CD4-positive, CD25-positive, alpha-beta regulatory T cell (primary cell): ENCODE measurements around the gene PLXNB2. TPM values are rescaled to one million over a fixed set of nuclear protein-coding genes. Genes with fewer than 3 reads are reported as not detected.

Source experiments
- ATAC-seq, 2 donors: fragments of 150-1000 bp; cut with Tn5 transposase; one replicate each; pipeline ENCODE4 v1.10.0; 2021; ENCODE audit warnings: low read depth in 2 of 2, moderate number of reproducible peaks in 2 of 2, moderate library complexity in 1 of 2
- DNase-seq, 3 donors: peaks; one replicate each; pipeline versions ENCODE4 v3.0.0 to v3.0.0-alpha.2; 2012 to 2022; ENCODE audit warnings: mixed read lengths in 1 of 3
- H3K27ac ChIP-seq: one replicate; pipeline ENCODE4 v1.7.0; 2013; ENCODE audit warnings: mild to moderate bottlenecking, low read length; ENCODE audit not compliant: insufficient read depth, poor library complexity, severe bottlenecking
- H3K27me3 ChIP-seq: one replicate; pipeline ENCODE4 v1.7.0; 2013; ENCODE audit warnings: low read length; ENCODE audit not compliant: control insufficient read depth, insufficient read depth
- H3K36me3 ChIP-seq: one replicate; pipeline ENCODE4 v1.7.0; 2013; ENCODE audit warnings: mild to moderate bottlenecking, low read length, moderate library complexity; ENCODE audit not compliant: control insufficient read depth, insufficient read depth
- H3K4me1 ChIP-seq: 2 replicates; pipeline ENCODE4 v1.7.0; 2013; ENCODE audit warnings: mild to moderate bottlenecking, low read length; ENCODE audit not compliant: insufficient read depth, control insufficient read depth, poor library complexity, severe bottlenecking
- H3K4me3 ChIP-seq: one replicate; pipeline ENCODE4 v1.7.0; 2013; ENCODE audit warnings: low read depth, mild to moderate bottlenecking, low read length, moderate library complexity
- H3K9me3 ChIP-seq, 2 experiments: 1 replicate in 1 of 2; 2 replicates in 1 of 2; pipeline ENCODE4 v1.7.0; 2013; ENCODE audit warnings: low read length in 2 of 2, mild to moderate bottlenecking in 1 of 2, moderate library complexity in 1 of 2; ENCODE audit not compliant: control insufficient read depth in 2 of 2
- H3K27ac Mint-ChIP-seq, 3 donors: one replicate each; pipeline ENCODE4 v1.8.0; 2020 to 2022; ENCODE audit warnings: mild to moderate bottlenecking in 3 of 3, mixed read lengths in 3 of 3, moderate library complexity in 2 of 3
- H3K27me3 Mint-ChIP-seq: one replicate; pipeline ENCODE4 v1.8.0; 2022; ENCODE audit warnings: mild to moderate bottlenecking, mixed read lengths
- H3K36me3 Mint-ChIP-seq: one replicate; pipeline ENCODE4 v1.8.0; 2020; ENCODE audit warnings: mixed read lengths
- H3K4me1 Mint-ChIP-seq, 4 donors: one replicate each; pipeline ENCODE4 v1.8.0; 2020 to 2022; ENCODE audit warnings: mixed read lengths in 4 of 4, mild to moderate bottlenecking in 1 of 4
- H3K4me3 Mint-ChIP-seq, 4 donors: one replicate each; pipeline ENCODE4 v1.8.0; 2020 to 2022; ENCODE audit warnings: mild to moderate bottlenecking in 4 of 4, mixed read lengths in 4 of 4, moderate library complexity in 3 of 4
- H3K9me3 Mint-ChIP-seq, 7 donors: one replicate each; pipeline ENCODE4 v1.8.0; 2020 to 2022; ENCODE audit warnings: mixed read lengths in 7 of 7, mild to moderate bottlenecking in 3 of 7, moderate library complexity in 2 of 7
- polyA plus RNA-seq, 4 donors: library from polyadenylated mRNA; unstranded; fragments of 300-500 nt; fragmentation: Illumina TruSeq; gene quantifications; one replicate each; pipeline ENCODE4 v1.2.3, GENCODE V29; 2021
- total RNA-seq: library from RNA; stranded (reverse); gene quantifications from one replicate; pipeline ENCODE4 v1.2.3, GENCODE V29; 2022

PLXNB2 gene
- total and polyA plus RNA-seq, 5 donors from 2014 or later = 0.36 to 3.7 (median 0.55) TPM; not detected in 1

- Histone ChIP-seq H3K9me3 (no peaks in the 10 kb centered on the region), H3K27ac (no peak overlapping the region), H3K36me3 (peaks cover 39% of the 10 kb centered on the region), H3K27me3 (no peaks in the 10 kb centered on the region), H3K4me1 (peaks cover 12% of the 10 kb centered on the region), H3K4me3 (no peak overlapping the region)
- ATAC-seq (no peak), DNase-seq (peak in 1 of 3 donors; percentile 42)
- Mint-ChIP-seq H3K36me3 (peaks cover 7% of the 10 kb centered on the region), H3K27me3 (no peaks in the 10 kb centered on the region), H3K27ac (no peak overlapping the region), H3K4me1 (peaks cover 6 to 49% (median 17%) of the 10 kb centered on the region in 4 donors), H3K9me3 (no peaks in the 10 kb centered on the region), H3K4me3 (no peak overlapping the region)
Observed at GRCh38 chr22:50236731-50237409, 70.6 kb downstream of the PLXNB2 start.

- DNase-seq (no peak), ATAC-seq (no peak)
- Mint-ChIP-seq H3K36me3 (peaks cover 15% of the 10 kb centered on the region), H3K27me3 (no peaks in the 10 kb centered on the region), H3K9me3 (no peaks in the 10 kb centered on the region), H3K27ac (no peak overlapping the region), H3K4me1 (peaks cover 0 to 26% (median 6%) of the 10 kb centered on the region in 4 donors), H3K4me3 (no peak overlapping the region)
- Histone ChIP-seq H3K4me3 (no peak overlapping the region), H3K36me3 (peaks cover 41% of the 10 kb centered on the region), H3K4me1 (no peaks in the 10 kb centered on the region), H3K27me3 (no peaks in the 10 kb centered on the region), H3K9me3 (no peaks in the 10 kb centered on the region), H3K27ac (no peak overlapping the region)
Observed at GRCh38 chr22:50233223-50233622, 74.2 kb downstream of the PLXNB2 start.

- no peaks in the 10 kb centered on the region for H3K9me3 ChIP-seq
- H3K9me3 Mint-ChIP-seq = no peaks in the 10 kb centered on the region
- no peaks in the 10 kb centered on the region for H3K4me1 ChIP-seq
- H3K36me3 ChIP-seq = peaks cover 44% of the 10 kb centered on the region
- H3K27me3 ChIP-seq = no peaks in the 10 kb centered on the region
- H3K27me3 Mint-ChIP-seq = no peaks in the 10 kb centered on the region
- H3K27ac Mint-ChIP-seq = no peak overlapping the region
- peaks cover 15% of the 10 kb centered on the region for H3K36me3 Mint-ChIP-seq
- no peak for DNase-seq
- H3K4me3 ChIP-seq = no peak overlapping the region
- H3K27ac ChIP-seq = no peak overlapping the region
- no peak for ATAC-seq
- H3K4me3 Mint-ChIP-seq = no peak overlapping the region
- H3K4me1 Mint-ChIP-seq = peaks cover 0 to 21% (median 4%) of the 10 kb centered on the region in 4 donors
Observed at GRCh38 chr22:50232481-50233151, 74.8 kb downstream of the PLXNB2 start.

- ATAC-seq = no peak
- Mint-ChIP-seq H3K9me3 (no peaks in the 10 kb centered on the region), H3K36me3 (peaks cover 15% of the 10 kb centered on the region), H3K27ac (peak overlapping the region in 1 of 3 donors; percentile 86), H3K27me3 (no peaks in the 10 kb centered on the region), H3K4me3 (no peak overlapping the region), H3K4me1 (peaks cover 0 to 10% (median 0%) of the 10 kb centered on the region in 4 donors)
- H3K4me3 ChIP-seq = no peak overlapping the region
- no peak for DNase-seq
- peaks cover 47% of the 10 kb centered on the region for H3K36me3 ChIP-seq
- H3K27ac ChIP-seq = no peak overlapping the region
- H3K27me3 ChIP-seq = no peaks in the 10 kb centered on the region
- H3K4me1 ChIP-seq = no peaks in the 10 kb centered on the region
- no peaks in the 10 kb centered on the region for H3K9me3 ChIP-seq
Observed at GRCh38 chr22:50229370-50229769, 78.1 kb downstream of the PLXNB2 start.

GRCh38 chr22:50228366-50228765 is 79.1 kb downstream of the PLXNB2 start:
- no peaks in the 10 kb centered on the region for H3K9me3 ChIP-seq
- no peak for DNase-seq
- Mint-ChIP-seq H3K27me3 (no peaks in the 10 kb centered on the region), H3K4me1 (peaks cover 0 to 3% (median 0%) of the 10 kb centered on the region in 4 donors), H3K9me3 (no peaks in the 10 kb centered on the region), H3K27ac (peak overlapping the region in 1 of 3 donors; percentile 63), H3K36me3 (peaks cover 15% of the 10 kb centered on the region), H3K4me3 (no peak overlapping the region)
- no peak for ATAC-seq
- no peaks in the 10 kb centered on the region for H3K4me1 ChIP-seq
- no peak overlapping the region for H3K4me3 ChIP-seq
- H3K36me3 ChIP-seq = peaks cover 52% of the 10 kb centered on the region
- no peak overlapping the region for H3K27ac ChIP-seq
- H3K27me3 ChIP-seq = no peaks in the 10 kb centered on the region

- H3K27me3 Mint-ChIP-seq = no peaks in the 10 kb centered on the region
- no peaks in the 10 kb centered on the region for H3K9me3 Mint-ChIP-seq
- no peak overlapping the region for H3K4me3 Mint-ChIP-seq
- H3K27ac Mint-ChIP-seq = no peak overlapping the region
- DNase-seq (no peak), ATAC-seq (no peak)
- Histone ChIP-seq H3K36me3 (peaks cover 54% of the 10 kb centered on the region), H3K9me3 (no peaks in the 10 kb centered on the region), H3K4me3 (no peak overlapping the region), H3K27me3 (no peaks in the 10 kb centered on the region), H3K27ac (no peak overlapping the region), H3K4me1 (no peaks in the 10 kb centered on the region)
- peaks cover 19% of the 10 kb centered on the region for H3K36me3 Mint-ChIP-seq
- peaks cover 0 to 3% (median 0%) of the 10 kb centered on the region in 4 donors for H3K4me1 Mint-ChIP-seq
Observed at GRCh38 chr22:50227579-50228215, 79.7 kb downstream of the PLXNB2 start.

GRCh38 chr22:50226875-50227165 is 80.6 kb downstream of the PLXNB2 start:
- peaks cover 57% of the 10 kb centered on the region for H3K36me3 ChIP-seq
- H3K4me3 Mint-ChIP-seq = no peak overlapping the region
- ATAC-seq (no peak), DNase-seq (no peak)
- no peak overlapping the region for H3K27ac ChIP-seq
- H3K4me1 Mint-ChIP-seq = peaks cover 0 to 3% (median 0%) of the 10 kb centered on the region in 4 donors
- H3K27me3 Mint-ChIP-seq = no peaks in the 10 kb centered on the region
- H3K9me3 ChIP-seq = no peaks in the 10 kb centered on the region
- H3K9me3 Mint-ChIP-seq = no peaks in the 10 kb centered on the region
- H3K27me3 ChIP-seq = no peaks in the 10 kb centered on the region
- H3K4me1 ChIP-seq = no peaks in the 10 kb centered on the region
- H3K4me3 ChIP-seq = no peak overlapping the region
- no peak overlapping the region for H3K27ac Mint-ChIP-seq
- H3K36me3 Mint-ChIP-seq = peaks cover 16% of the 10 kb centered on the region
